ENCODE results near the gene MRFAP1L1.

DNA sequence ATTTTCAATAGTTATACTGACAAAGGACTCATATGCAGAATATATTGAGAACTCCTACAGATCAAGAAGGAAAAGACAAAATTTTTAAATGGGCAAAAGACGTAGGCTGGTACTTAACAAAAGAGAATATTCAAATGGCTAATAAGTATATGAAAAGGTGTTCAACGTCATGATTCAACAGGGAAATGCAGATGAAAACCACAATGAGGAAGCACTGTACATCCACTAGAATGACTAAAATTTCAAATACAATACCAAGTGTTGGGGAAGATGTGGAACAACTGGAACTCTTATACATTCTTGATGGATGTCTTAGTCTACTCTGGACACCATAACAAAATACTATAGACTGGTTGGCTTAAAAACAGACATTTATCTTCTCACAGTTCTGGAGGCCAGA is 1.3 kb upstream of the MRFAP1L1 start:
- TF ChIP-seq, protein P1, sequence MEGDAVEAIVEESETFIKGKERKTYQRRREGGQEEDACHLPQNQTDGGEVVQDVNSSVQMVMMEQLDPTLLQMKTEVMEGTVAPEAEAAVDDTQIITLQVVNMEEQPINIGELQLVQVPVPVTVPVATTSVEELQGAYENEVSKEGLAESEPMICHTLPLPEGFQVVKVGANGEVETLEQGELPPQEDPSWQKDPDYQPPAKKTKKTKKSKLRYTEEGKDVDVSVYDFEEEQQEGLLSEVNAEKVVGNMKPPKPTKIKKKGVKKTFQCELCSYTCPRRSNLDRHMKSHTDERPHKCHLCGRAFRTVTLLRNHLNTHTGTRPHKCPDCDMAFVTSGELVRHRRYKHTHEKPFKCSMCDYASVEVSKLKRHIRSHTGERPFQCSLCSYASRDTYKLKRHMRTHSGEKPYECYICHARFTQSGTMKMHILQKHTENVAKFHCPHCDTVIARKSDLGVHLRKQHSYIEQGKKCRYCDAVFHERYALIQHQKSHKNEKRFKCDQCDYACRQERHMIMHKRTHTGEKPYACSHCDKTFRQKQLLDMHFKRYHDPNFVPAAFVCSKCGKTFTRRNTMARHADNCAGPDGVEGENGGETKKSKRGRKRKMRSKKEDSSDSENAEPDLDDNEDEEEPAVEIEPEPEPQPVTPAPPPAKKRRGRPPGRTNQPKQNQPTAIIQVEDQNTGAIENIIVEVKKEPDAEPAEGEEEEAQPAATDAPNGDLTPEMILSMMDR (IDR thresholded peaks at IDR 0.05; ENCODE audit: low read length), result no peak
- TF ChIP-seq EZH2 (optimal IDR thresholded peaks at IDR 0.05; ENCODE audit: low read depth, low read length) (no peak), EZH2phosphoT487 (IDR thresholded peaks at IDR 0.05; ENCODE audit: low read length) (no peak)
